HG03103 (cell line): ENCODE measurements around the gene UGT1A9.
"Not testable (repeated sequence)": the region's sequence is repeated elsewhere in the genome, so short reads cannot be mapped to it uniquely, and the experiment has no call there.

Source experiments
- ATAC-seq: cut with Tn5 transposase; IDR thresholded peaks from one replicate; pipeline ENCODE4 v1.9.1; 2021; ENCODE audit warnings: low read depth; ENCODE audit not compliant: unreplicated experiment

UGT1A9 gene

DNA sequence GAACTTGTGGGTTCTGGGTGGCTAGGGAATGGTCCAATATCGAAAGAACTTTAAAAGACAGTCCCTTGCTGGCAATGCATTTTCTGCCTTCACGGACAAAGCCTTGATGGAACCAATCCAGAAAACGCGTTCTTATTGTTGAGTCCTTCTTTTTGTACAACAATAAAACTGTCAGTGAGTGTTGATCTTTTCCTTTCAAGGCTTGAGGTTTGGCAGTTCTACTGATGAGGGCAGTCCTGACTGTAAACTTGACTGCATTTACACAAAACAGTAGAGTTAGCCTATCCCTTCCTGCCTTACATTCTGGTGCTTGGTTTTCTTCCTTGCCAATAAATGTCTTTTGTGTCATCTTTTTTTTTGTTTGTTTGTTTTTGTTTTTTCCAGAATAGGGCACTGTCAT, 7.5 kb downstream of the UGT1A9 start:
- no peak for ATAC-seq

- no peak for ATAC-seq
Observed at GRCh38 chr2:233680361-233681045, 8.8 kb downstream of the UGT1A9 start.

DNA sequence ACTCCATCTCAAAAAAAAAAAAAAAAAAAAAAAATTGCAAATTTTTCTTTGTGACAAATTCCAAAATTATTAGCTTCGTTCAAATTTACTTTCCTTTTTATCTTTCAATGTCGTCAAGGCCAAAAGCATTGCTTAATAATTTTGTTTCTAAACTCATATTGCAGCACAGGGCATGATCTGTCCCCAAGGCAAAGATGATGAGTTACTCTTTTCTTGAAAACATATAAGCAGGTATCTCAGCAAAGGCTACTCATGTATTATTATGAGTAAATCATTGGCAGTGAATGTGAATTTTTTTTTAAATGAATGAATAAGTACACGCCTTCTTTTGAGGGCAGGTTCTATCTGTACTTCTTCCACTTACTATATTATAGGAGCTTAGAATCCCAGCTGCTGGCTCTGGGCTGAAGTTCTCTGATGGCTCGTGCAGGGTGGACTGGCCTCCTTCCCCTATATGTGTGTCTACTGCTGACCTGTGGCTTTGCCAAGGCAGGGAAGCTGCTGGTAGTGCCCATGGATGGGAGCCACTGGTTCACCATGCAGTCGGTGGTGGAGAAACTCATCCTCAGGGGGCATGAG, 9.9 kb downstream of the UGT1A9 start, which contains the start of gene UGT1A7:
UGT1A7 (plus strand) TSS at position 381 of the 579 bp plus-strand sequence; CDS start at position 418, 37 bp downstream.
- no peak for ATAC-seq

DNA sequence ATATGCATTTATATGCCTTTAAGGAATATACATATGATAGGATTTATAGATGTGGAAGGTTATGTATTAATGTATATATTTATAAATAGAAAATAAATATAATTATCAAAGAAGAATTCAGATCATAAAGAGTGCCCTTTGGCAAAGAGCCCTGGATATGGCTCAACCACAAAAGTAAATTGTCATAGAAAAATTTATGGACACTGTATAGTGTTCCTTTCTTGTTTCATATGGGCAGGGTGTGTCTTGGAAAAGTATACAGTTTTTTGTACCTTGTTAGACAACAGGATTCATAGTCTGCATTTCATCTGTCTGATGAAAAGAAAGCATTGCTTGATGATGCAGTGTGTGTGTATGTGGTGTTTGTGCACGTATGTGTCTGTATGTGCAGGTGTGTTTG, 12.9 kb downstream of the UGT1A9 start:
- ATAC-seq = no peak

GRCh38 chr2:233686928-233687327, 15.2 kb downstream of the UGT1A9 start:
- no peak for ATAC-seq

DNA sequence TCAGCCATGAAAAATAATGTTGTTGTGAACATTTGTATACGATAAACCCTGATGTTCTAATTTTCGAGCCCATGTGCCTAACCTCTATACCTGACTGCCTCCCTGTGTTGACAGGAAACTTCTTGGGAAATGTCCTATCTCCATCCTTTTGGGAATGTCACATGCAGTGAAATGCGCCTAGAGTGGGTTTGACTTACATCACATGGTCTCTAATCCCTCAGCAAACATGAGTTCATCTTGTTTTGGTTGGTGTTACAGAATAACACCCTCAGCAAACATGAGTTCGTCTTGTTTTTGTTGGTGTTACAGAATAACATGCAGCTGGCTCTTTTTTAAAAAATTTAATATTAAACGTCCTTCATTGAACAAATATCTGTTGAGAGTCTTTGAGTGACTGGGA, 16.6 kb downstream of the UGT1A9 start:
- ATAC-seq = no peak

DNA sequence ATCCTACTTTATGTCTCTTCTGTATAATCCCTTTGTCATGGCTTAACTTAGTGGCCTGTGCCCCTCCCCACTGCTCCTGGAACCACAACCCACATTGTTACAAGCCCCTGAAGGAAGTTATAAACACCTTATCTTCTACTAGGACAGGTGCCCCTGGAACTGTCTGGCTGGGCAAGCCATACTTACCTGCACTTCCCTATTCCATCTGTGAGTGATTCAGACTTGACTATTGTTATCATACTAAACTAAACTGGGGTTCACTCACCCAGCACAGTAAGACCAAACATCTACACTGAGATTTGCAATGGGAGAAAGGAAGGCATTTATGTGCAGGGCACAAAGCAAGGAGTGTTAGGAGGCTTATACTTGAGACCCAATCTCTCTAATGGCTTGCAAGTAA, 17.3 kb downstream of the UGT1A9 start:
- no peak for ATAC-seq

GRCh38 chr2:233689501-233689900, 17.8 kb downstream of the UGT1A9 start:
- no peak for ATAC-seq

GRCh38 chr2:233690444-233690843, 18.7 kb downstream of the UGT1A9 start:
- ATAC-seq = no peak

- no peak for ATAC-seq
Observed at GRCh38 chr2:233691443-233692433, 20.0 kb downstream of the UGT1A9 start.

GRCh38 chr2:233692648-233693047, 20.9 kb downstream of the UGT1A9 start, which contains the start of gene UGT1A6:
TSS of gene UGT1A6 (plus strand) at chr2:233692890. CDS start at chr2:233693005, 115 bp downstream.
- no peak for ATAC-seq

- ATAC-seq = no peak
Observed at GRCh38 chr2:233693963-233694362, 22.3 kb downstream of the UGT1A9 start.

DNA sequence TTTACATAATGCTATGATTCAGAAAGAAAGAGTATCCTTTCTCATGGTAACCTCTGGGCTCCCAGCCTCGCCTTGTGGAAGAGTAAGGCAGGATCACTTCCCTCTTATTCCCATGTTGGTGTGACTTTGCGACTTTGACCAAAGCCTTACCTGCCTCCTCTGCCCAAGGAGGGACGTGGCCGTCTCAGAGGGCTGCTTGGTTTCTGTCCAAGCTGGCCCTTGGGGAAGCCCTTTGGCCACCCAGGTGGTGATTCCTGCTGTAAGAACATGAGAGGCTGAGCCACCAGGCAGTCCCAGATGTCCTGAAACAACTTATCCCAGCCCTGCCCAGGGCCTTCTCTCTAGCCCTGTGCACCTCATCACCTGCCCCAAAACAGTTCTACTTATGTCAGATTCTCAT, 27.0 kb downstream of the UGT1A9 start:
- no peak for ATAC-seq

GRCh38 chr2:233699424-233700027, 27.8 kb downstream of the UGT1A9 start:
- no peak for ATAC-seq

DNA sequence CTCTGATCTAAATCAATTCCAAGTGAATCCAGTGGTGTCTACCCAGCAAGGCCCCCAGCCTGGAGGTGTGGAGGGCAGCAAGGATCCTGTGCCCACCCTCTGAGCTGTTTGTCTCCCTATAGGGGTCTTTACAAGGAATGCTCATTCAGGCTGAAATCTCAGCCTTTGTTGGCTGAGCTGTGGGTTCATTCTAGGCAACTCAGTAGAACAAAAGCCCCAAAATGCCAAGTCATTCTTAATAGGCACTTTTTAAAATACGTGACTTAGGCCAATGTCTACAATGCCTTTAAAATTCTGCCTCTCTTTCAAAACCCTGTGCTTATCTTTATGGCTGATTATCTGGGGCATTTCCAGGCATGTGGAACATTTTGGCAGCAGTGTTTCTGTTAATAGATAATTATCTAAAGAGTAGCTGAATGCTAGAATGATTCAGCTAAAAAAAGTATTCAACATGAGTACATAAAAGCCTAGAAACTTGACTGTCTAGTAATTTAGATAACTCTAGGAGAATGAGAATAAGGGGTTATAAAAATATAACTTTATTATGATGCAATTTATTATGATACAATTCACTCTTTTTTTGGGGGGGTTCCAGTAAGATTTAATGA, 28.4 kb downstream of the UGT1A9 start:
- no peak for ATAC-seq

DNA sequence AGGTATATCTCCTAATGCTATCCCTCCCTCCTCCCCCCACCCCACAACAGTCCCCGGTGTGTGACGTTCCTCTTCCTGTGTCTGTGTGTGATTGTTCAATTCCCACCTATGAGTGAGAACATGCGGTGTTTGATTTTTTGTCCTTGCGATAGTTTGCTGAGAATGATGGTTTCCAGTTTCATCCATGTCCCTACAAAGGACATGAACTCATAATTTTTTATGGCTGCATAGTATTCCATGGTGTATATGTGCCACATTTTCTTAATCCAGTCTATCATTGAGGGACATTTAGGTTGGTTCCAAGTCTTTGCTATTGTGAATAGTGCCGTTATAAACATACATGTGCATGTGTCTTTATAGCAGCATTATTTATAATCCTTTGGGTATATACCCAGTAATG, 29.1 kb downstream of the UGT1A9 start:
- ATAC-seq = not testable (repeated sequence)

GRCh38 chr2:233702238-233702637, 30.5 kb downstream of the UGT1A9 start:
- no peak for ATAC-seq

DNA sequence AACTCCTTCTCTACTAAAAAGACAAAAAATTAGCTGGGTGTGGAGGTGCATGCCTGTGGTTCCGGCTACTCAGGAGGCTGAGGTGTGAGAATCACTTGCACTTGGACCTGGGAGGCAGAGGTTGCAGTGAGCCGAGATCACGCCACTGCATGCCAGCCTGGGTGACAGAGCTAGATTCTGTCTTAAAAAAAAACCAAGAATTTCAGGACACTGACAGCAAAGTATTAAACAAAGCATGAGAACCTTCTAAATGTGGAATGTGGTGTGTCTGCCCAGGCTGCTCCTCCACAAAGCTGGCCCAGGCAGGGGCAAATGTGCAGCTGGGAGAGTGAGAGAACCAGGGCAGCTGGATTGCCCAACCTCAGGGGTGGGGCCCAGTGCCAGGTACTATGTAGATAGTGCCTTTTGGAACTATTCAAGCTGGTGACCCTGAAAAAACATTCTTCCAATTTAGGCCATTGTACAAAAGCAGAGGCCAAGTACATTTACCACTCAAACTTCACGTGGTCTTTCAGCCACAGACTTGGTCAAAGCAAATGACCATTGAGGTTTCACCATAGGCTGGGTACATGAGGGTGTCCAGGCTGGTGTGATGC, 34.3 kb downstream of the UGT1A9 start:
- ATAC-seq = no peak

- ATAC-seq = no peak
Observed at GRCh38 chr2:233706720-233707119, 35.0 kb downstream of the UGT1A9 start.
